ENCODE data around the gene MSANTD2. TPM values are rescaled to one million over a fixed set of nuclear protein-coding genes. Genes with fewer than 3 reads are reported as not detected.

MSANTD2 gene
- total RNA-seq, 2 experiments from 2014 or later, result 9.5 to 10.5 TPM

DNA sequence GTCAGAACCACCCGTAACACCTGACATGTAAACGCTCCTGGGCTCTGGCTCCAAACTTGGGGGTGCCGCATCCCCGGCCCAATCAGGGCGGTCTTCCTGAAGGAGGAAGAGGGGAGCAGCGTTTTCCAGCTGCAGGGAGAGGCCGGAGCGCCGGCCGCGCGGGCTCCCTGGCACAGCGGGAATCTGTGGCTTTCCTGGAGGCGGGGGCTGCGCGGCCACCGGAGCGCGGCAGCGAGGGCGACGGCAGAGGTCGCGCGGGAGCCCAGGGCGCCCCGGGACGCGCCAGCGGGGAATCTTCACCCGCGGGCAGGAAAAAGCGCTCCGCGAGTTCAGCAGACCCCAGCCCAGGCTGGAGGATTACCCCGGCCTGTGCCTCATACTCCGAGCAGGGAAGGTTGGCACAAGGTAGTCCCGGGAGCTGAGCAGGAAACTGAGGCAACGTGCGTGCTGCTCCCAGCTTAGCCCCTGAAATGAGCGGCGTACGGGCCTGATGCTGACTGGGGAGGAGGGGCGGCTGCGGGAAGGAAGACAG lies 37.5 kb downstream of the MSANTD2 start:
- H3K27ac Mint-ChIP-seq, result no peak overlapping the region
- ChIA-PET CTCF (interaction anchor here (0.5 to 3.6 kb wide), 16 partner anchors 10 to 806 kb away, joined by 3 to 22 read pairs (median 6); no protein-coding TSS in a partner anchor), POLR2A (interaction anchor here (0.6 kb wide), 1 partner anchor 37 kb away, joined by 5 read pairs; the partner anchor contains the start of gene MSANTD2)
- H3K4me3 Mint-ChIP-seq, result peak overlapping the region; percentile 85
- no peak for DNase-seq
- peaks cover 23% of the 10 kb centered on the region for H3K4me1 Mint-ChIP-seq
- H3K9me3 Mint-ChIP-seq, result no peaks in the 10 kb centered on the region
- H3K36me3 Mint-ChIP-seq (ENCODE audit: low read depth), result peaks cover 7% of the 10 kb centered on the region
- H3K27me3 Mint-ChIP-seq, result peaks cover 38% of the 10 kb centered on the region

DNA sequence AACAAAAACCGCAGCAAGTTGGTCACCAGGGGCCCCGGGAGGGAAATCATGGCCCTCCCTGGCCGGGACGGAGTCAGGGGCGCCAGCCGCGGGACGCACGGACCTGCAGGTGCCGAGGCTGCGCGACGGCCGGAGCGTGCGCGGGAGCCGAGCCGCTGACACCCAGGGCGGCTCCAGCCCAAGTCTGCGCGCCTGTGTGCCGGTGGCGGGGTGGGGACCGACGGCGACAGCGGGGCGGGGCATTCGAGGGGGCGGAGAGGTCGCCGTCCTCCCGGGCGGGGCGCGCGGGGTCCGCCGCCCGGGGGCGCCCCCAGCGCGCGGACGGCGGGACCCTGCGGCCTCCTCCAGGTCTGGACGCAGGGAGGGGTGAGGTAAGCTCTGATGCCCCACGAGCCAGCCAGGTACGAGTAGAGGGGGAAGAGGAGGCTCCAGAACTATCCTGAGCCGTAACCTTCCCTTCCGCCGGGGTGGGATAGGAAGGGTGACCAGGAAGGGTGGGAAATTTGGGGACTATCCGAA lies 38.0 kb downstream of the MSANTD2 start, which contains the start of gene ESAM:
TSS of gene ESAM (minus strand) at position 186 of the 519 bp plus-strand sequence. CDS start at position 50, 136 bp downstream.
- H3K27ac Mint-ChIP-seq, result peak within 1 kb of the TSS; percentile 7
- peak within 1 kb of the TSS; percentile 85 for H3K4me3 Mint-ChIP-seq
- POLR2A ChIA-PET, result no interaction called here
- CTCF ChIA-PET, result interaction anchor here (0.5 to 3.6 kb wide), 18 partner anchors 9 to 806 kb away, joined by 3 to 22 read pairs (median 6); partner anchors contain the start of genes SIAE and SPA17
- H3K36me3 Mint-ChIP-seq (ENCODE audit: low read depth), result peaks cover 5% of the 10 kb centered on the region
- peak; percentile 69 for DNase-seq
- H3K4me1 Mint-ChIP-seq, result peaks cover 23% of the 10 kb centered on the region
- no peaks in the 10 kb centered on the region for H3K9me3 Mint-ChIP-seq
- peaks cover 42% of the 10 kb centered on the region for H3K27me3 Mint-ChIP-seq

DNA sequence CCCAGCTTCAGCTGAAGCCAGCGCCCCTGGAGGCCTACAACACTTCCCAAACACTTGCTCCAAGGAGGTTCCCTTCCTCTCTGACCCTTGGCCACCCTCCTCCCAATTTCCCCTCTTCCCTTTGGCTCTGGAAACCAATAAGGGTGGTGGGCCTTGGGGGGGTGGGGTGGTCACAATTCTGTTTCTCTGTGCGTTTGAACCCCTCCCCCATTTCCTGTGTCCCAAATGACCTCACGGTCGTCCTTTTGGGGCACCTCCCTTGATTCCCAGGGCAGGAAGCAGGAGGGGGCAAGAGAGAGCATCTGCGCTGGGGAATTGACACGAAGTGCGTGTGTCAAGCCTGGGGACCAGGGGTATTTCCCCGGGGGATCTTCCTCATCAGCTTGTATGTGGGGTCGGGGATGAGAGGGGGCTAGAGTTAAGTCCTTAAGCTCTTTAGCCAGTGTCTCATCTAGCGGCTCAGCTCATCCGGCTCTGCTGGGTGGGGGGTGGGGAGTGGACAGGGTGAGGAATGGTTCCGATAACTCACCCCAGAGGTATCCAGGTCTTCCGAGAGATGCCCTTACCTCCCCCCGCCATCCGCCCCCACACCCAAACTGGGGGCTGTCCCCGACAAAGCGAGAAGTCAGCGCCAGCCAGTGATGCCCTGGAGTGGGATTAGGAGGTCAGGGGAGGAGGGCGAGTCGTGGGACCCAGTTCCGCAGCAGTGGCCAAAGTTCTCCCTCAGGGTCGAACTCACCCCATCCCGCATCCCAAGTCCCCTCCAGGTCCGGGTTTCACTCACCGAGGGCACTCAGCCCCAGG lies 38.7 kb downstream of the MSANTD2 start:
- no peaks in the 10 kb centered on the region for H3K9me3 Mint-ChIP-seq
- H3K27ac Mint-ChIP-seq, result no peak overlapping the region
- peaks cover 23% of the 10 kb centered on the region for H3K4me1 Mint-ChIP-seq
- DNase-seq, result no peak
- CTCF ChIA-PET, result interaction anchor here (0.6 to 2.5 kb wide), 9 partner anchors 9 to 146 kb away, joined by 3 to 8 read pairs (median 4); partner anchors contain the start of genes SIAE and SPA17
- peak overlapping the region; percentile 85 for H3K4me3 Mint-ChIP-seq
- H3K36me3 Mint-ChIP-seq (ENCODE audit: low read depth), result peaks cover 5% of the 10 kb centered on the region
- peaks cover 48% of the 10 kb centered on the region for H3K27me3 Mint-ChIP-seq
- POLR2A ChIA-PET, result interaction anchor here (0.6 kb wide), 1 partner anchor 82 kb away, joined by 3 read pairs; no protein-coding TSS in a partner anchor

DNA sequence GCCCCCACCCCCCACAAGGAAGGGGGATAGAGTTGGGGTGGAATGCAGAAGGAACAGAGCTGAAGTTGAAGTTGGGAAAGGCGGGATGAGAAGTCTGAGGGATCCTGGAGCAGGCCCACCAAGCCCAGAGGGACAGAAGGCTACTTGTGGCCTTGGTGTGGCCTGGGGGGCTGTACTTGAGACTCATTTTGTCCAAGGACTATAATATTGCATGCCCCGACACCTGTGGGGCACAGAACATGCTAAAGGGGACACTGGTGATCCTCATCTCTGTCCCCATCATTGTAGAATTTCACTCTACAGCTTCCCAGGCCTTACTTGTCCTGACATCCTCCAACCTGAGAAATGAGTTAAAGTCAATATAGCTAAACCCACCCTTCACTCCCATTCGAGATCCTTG lies 39.4 kb downstream of the MSANTD2 start:
- ChIA-PET CTCF (interaction anchor here (1.0 to 1.4 kb wide), 3 partner anchors 14 to 92 kb away, joined by 4 to 5 read pairs (median 5); no protein-coding TSS in a partner anchor), POLR2A (interaction anchor here (0.6 kb wide), 1 partner anchor 82 kb away, joined by 3 read pairs; no protein-coding TSS in a partner anchor)
- Mint-ChIP-seq H3K36me3 (ENCODE audit: low read depth) (peaks cover 2% of the 10 kb centered on the region), H3K27ac (no peak overlapping the region), H3K9me3 (no peaks in the 10 kb centered on the region), H3K27me3 (peaks cover 50% of the 10 kb centered on the region), H3K4me3 (no peak overlapping the region), H3K4me1 (peaks cover 25% of the 10 kb centered on the region)
- DNase-seq, result no peak

DNA sequence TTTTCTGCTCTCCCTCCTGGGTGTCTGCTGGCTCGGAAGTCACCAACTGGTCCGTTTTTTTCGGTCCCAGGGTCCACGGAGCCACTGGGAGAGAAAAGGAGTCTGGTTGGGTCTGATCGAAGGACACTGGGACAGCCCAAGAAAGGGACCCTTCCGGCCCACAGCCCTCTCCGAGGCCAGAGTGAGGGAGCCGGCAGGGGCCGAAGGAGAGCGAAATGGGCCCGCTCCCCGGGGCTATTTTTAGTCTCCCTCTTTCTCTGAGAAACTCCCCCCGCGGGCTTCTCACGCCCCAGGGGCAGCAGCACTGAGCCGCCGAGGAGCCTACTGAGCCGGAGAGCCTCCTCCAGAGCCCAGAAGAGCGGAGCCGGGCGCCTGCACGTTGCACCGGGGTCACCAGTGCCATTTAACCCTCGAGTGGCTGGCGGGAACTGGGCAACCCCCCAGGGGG lies 40.0 kb downstream of the MSANTD2 start:
- Mint-ChIP-seq H3K27me3 (peaks cover 50% of the 10 kb centered on the region), H3K4me1 (peaks cover 26% of the 10 kb centered on the region), H3K9me3 (no peaks in the 10 kb centered on the region), H3K36me3 (ENCODE audit: low read depth) (peaks cover 1% of the 10 kb centered on the region), H3K4me3 (no peak overlapping the region), H3K27ac (no peak overlapping the region)
- no peak for DNase-seq
- ChIA-PET CTCF (interaction anchor here (1.0 to 2.6 kb wide), 3 partner anchors 13 to 38 kb away, joined by 4 to 15 read pairs (median 5); no protein-coding TSS in a partner anchor), POLR2A (no interaction called here)

DNA sequence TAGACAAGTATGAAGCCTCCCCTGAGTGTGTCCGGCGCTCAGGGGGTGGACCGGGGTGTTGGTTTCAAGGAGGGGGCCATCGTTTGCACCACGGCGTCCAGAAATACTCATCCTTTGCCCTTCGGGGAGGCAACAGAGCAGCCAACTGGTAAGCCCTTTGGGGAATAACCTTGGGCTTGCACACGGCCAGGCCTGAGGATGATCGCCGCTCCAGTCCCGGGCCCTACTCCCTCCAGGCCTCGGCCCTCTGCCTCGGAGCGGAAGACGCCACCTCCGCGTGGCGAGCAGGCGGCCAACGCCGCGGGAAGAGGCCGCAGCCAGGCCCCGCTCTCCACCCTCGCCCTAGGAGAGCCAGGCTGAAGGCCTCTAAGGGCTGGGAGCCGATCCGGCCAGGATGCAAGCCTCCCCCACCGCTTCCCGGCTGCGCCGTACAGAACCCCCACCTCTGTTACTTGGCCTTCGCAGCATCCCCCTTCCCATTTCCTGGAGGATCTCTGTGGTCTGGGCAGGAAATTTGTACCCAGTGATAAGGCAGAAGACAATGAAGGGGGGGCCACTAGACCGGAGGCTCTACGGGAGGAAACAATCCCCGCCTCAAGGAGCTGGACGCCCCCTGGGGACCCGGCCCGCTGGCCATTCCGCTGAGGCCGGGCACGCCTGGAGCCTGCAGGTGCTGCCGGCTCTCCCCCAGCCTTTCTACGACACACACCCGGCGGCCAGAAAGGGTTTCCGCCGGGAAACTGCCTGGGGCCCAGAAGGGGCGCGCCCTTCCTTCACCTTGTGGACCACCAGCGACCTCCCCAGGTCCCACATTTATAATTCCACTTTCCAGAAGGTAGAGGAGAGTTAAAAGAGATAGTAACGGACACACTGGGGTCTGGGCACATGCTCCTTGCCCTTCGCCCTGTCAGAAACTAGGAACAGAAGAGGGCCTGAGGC lies 40.7 kb downstream of the MSANTD2 start:
- no peaks in the 10 kb centered on the region for H3K9me3 Mint-ChIP-seq
- peaks cover 50% of the 10 kb centered on the region for H3K27me3 Mint-ChIP-seq
- CTCF ChIA-PET, result interaction anchor here (1.3 to 2.6 kb wide), 6 partner anchors 13 to 107 kb away, joined by 3 to 15 read pairs (median 6); no protein-coding TSS in a partner anchor
- H3K4me3 Mint-ChIP-seq, result no peak overlapping the region
- no peak overlapping the region for H3K27ac Mint-ChIP-seq
- DNase-seq, result no peak
- POLR2A ChIA-PET, result no interaction called here
- H3K4me1 Mint-ChIP-seq, result peaks cover 26% of the 10 kb centered on the region
- H3K36me3 Mint-ChIP-seq (ENCODE audit: low read depth), result no peaks in the 10 kb centered on the region

DNA sequence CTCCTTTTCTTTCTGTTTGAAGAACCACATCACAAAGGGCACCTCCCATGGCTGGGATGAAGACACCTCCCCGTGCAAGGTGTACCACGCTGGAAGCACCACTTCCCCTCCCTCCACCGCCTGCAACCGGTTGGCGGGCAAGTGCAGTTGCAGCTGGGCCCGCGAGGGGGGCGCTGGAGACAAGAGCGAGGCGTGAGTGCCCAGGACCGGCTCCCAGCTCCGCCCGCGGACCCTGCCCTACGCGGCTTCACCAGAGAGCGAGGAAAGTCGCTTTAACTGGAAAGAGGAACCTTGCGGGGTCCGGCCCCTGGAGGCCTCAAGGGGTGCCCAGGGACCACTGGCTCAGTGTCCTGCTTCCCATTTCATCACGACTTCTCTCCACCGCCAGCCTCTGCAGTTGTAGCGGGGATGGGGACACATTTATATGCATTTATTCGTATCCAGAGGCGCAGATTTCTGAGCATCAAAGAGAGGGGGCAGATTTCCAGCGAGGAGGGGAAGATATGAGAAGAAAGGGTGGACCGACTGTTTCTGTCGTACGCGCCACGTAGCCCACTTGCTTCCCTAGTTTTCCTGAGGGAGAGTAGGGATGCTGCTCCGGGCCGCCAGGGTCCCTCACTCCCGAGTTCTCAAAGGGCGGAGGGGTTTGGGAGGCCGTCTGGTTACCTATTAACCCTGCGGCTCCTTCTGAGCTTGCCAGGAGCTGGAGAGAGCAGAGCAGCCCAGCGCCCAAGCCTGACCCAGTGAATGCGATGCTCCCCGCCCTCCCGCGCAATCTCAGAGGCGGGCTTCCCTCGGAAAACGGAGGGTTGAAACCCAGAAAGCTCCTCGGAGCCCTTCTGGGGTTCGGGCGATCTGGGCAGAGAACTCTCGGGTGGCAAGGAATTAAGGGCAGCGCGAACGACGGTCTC lies 41.6 kb downstream of the MSANTD2 start:
- Mint-ChIP-seq H3K27ac (no peak overlapping the region), H3K36me3 (ENCODE audit: low read depth) (no peaks in the 10 kb centered on the region), H3K27me3 (peaks cover 50% of the 10 kb centered on the region), H3K4me1 (peaks cover 24% of the 10 kb centered on the region), H3K4me3 (peak overlapping the region; percentile 38), H3K9me3 (no peaks in the 10 kb centered on the region)
- POLR2A ChIA-PET, result no interaction called here
- CTCF ChIA-PET, result interaction anchor here (0.5 to 2.6 kb wide), 16 partner anchors 8 to 135 kb away, joined by 3 to 15 read pairs (median 3); partner anchors contain the start of genes NRGN and TBRG1
- DNase-seq, result peak; percentile 67

DNA sequence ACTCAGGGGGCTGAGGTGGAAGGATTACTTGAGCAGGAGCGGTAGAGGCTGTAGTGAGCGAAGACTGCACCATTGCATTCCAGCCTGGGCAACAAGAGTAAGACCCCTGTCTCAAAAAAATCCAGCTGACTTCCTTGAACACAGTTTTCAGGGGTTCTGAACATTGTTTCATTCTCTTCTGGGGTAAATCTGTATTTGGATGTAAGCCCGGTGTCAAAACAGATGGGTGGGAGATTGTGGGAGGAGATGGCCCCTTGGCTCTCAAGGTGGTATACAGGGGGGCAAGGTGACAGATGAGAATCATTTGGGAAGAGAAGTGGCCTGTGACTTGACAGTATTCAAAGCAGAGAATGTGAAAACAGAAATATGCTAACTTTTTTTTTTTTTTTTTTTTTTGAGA lies 42.9 kb downstream of the MSANTD2 start:
- ChIA-PET CTCF (interaction anchor here (1.2 to 1.7 kb wide), 3 partner anchors 9 to 50 kb away, joined by 3 to 9 read pairs (median 5); no protein-coding TSS in a partner anchor), POLR2A (no interaction called here)
- H3K4me1 Mint-ChIP-seq, result peaks cover 19% of the 10 kb centered on the region
- no peaks in the 10 kb centered on the region for H3K9me3 Mint-ChIP-seq
- H3K36me3 Mint-ChIP-seq (ENCODE audit: low read depth), result no peaks in the 10 kb centered on the region
- H3K27me3 Mint-ChIP-seq, result peaks cover 48% of the 10 kb centered on the region
- no peak overlapping the region for H3K4me3 Mint-ChIP-seq
- no peak for DNase-seq
- no peak overlapping the region for H3K27ac Mint-ChIP-seq

DNA sequence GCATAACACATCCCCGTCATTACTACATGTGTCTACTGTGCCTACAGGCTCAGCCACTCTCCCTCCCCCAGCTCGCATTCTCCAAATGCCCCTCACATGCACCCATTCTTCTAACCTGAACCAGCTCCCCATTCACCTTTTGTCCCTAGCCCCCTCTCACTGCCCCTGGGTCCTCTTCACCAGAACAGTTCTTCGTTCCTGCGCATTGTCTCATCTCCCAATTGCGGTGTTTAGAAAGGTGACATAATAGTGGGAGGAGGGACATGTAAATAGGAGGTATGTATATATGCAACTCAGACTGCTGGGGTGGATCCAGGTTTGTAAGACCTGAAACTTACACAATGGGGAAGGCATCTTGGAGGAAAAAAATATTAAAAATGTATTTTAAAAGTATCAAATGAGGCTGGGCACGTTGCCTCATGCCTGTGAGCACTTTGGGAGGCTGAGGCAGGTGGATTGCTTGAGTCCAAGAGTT lies 43.4 kb downstream of the MSANTD2 start:
- H3K27me3 Mint-ChIP-seq, result peaks cover 48% of the 10 kb centered on the region

DNA sequence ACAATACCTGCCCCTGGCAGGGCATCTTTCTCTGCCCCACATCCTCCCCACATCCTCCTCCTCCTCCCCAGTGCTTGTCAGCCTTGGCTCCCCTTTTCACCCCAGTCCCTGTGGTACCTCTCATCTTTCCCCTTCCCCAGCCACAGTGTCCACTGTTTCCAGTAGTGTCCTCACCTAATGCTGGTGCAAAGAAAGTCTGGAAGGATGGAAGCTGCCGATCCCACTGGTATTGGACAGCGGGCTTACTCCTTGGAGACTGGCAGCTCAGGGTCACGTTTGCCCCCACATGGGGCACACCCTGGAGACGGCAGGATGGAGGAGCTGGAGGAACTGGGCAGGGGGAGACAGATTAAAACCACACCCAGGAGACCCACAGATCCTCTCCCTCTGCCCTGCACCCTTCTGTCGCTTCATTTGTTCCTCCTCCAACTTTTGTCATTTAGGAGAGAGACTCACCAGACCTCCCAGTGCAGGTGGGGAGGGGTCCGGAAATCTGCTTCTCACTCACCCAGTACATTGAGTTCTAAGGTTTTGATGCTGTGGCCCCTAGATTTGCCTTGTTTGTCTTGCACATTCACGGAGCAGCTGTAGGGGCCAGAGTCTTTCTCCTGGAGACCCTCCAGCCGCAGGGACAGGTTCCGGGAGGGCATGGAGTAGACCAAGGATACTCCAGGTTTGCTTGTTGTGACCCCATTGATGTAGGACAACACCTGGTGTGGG lies 44.0 kb downstream of the MSANTD2 start:
- POLR2A ChIA-PET, result interaction anchor here (0.6 kb wide), 1 partner anchor 47 kb away, joined by 6 read pairs; no protein-coding TSS in a partner anchor

More for the DNA sequence above, 43.4 kb downstream of the MSANTD2 start:
- CTCF ChIA-PET, result interaction anchor here (1.7 kb wide), 1 partner anchor 10 kb away, joined by 5 read pairs; no protein-coding TSS in a partner anchor
- H3K36me3 Mint-ChIP-seq (ENCODE audit: low read depth), result no peaks in the 10 kb centered on the region
- no peak overlapping the region for H3K4me3 Mint-ChIP-seq
- no peak for DNase-seq
- no peaks in the 10 kb centered on the region for H3K9me3 Mint-ChIP-seq
- POLR2A ChIA-PET, result interaction anchor here (0.6 kb wide), 1 partner anchor 47 kb away, joined by 6 read pairs; no protein-coding TSS in a partner anchor
- no peak overlapping the region for H3K27ac Mint-ChIP-seq
- peaks cover 19% of the 10 kb centered on the region for H3K4me1 Mint-ChIP-seq

More for the DNA sequence above, 44.0 kb downstream of the MSANTD2 start:
- Mint-ChIP-seq H3K4me1 (peaks cover 15% of the 10 kb centered on the region), H3K27me3 (peaks cover 42% of the 10 kb centered on the region), H3K27ac (no peak overlapping the region), H3K9me3 (no peaks in the 10 kb centered on the region), H3K36me3 (ENCODE audit: low read depth) (no peaks in the 10 kb centered on the region), H3K4me3 (no peak overlapping the region)
- CTCF ChIA-PET, result interaction anchor here (0.6 to 1.7 kb wide), 2 partner anchors 10 to 1855 kb away, joined by 4 to 5 read pairs; no protein-coding TSS in a partner anchor
- no peak for DNase-seq
